Thoracic aorta (tissue), 2 donors: ENCODE measurements around the gene CTNNA3. TPM values are rescaled to one million over a fixed set of nuclear protein-coding genes. Genes with fewer than 3 reads are reported as not detected.

Source experiments
- ATAC-seq: fragments of 150-250 bp; one replicate; pipeline ENCODE4 v1.8.0; 2017; ENCODE audit warnings: low read depth; ENCODE audit not compliant: insufficient number of reproducible peaks, low FRiP score
- DNase-seq: peaks from one replicate; pipeline ENCODE4 v3.0.0-alpha.2; 2020; ENCODE audit warnings: low spot score
- H3K27ac ChIP-seq, 2 donors: fragments of 200-600 bp; sonication (generic); 1 replicate in 1 of 2; 2 replicates in 1 of 2; pipeline ENCODE4 v1.5.1; 2016; ENCODE audit warnings: mild to moderate bottlenecking in 2 of 2, moderate library complexity in 2 of 2
- H3K27me3 ChIP-seq: fragments of 200-600 bp; sonication (generic); replicated peaks from 2 replicates; pipeline ENCODE4 v1.6.0; 2016; ENCODE audit warnings: mild to moderate bottlenecking; ENCODE audit not compliant: insufficient read depth
- H3K36me3 ChIP-seq: fragments of 200-600 bp; sonication (generic); one replicate; pipeline ENCODE4 v1.5.1; 2016
- H3K4me1 ChIP-seq, 2 donors: fragments of 200-600 bp; sonication (generic); 1 replicate in 1 of 2; 2 replicates in 1 of 2; pipeline versions ENCODE4 v1.5.1 to v1.6.0; 2016; ENCODE audit warnings: low read depth in 2 of 2, mild to moderate bottlenecking in 1 of 2; ENCODE audit not compliant: control insufficient read depth in 1 of 2
- H3K4me3 ChIP-seq: fragments of 200-600 bp; sonication (generic); 2 replicates; pipeline ENCODE4 v1.5.1; 2016; ENCODE audit warnings: mild to moderate bottlenecking
- H3K9me3 ChIP-seq: fragments of 200-600 bp; sonication (generic); 2 replicates; pipeline ENCODE4 v1.5.1; 2016
- CTCF ChIP-seq: fragments of 200-600 bp; sonication (generic); IDR thresholded peaks from one replicate; pipeline ENCODE4 v1.5.1; 2019; ENCODE audit warnings: antibody characterized with exemption
- total RNA-seq, 2 donors: library from RNA; depleted of rRNA; stranded (reverse); fragments of >200 nt; gene quantifications; one replicate each; pipeline versions ENCODE4 v1.1.0 to v1.2.3, GENCODE V29; 2016

The CTNNA3 gene
- total RNA-seq, 2 donors from 2014 or later, result 0.95 to 1.2 TPM

GRCh38 chr10:67004690-67005089 lies 691.3 kb downstream of the CTNNA3 start:
- H3K27ac ChIP-seq, result no peak overlapping the region
- H3K27me3 ChIP-seq, result no peaks in the 10 kb centered on the region
- TF ChIP-seq CTCF, result no peak
- H3K4me1 ChIP-seq, result no peaks in the 10 kb centered on the region
- DNase-seq (no peak), ATAC-seq (no peak)
- no peak overlapping the region for H3K4me3 ChIP-seq
- H3K36me3 ChIP-seq, result no peaks in the 10 kb centered on the region
- no peaks in the 10 kb centered on the region for H3K9me3 ChIP-seq

GRCh38 chr10:66999762-67000545 lies 696.0 kb downstream of the CTNNA3 start:
- Histone ChIP-seq H3K4me1 (no peaks in the 10 kb centered on the region), H3K27me3 (no peaks in the 10 kb centered on the region), H3K4me3 (no peak overlapping the region), H3K9me3 (no peaks in the 10 kb centered on the region), H3K27ac (no peak overlapping the region), H3K36me3 (no peaks in the 10 kb centered on the region)
- ATAC-seq (no peak), DNase-seq (no peak)
- TF ChIP-seq CTCF, result no peak

- H3K4me3 ChIP-seq, result no peak overlapping the region
- no peak for DNase-seq
- no peaks in the 10 kb centered on the region for H3K36me3 ChIP-seq
- no peak for ATAC-seq
- H3K9me3 ChIP-seq, result no peaks in the 10 kb centered on the region
- no peaks in the 10 kb centered on the region for H3K27me3 ChIP-seq
- H3K4me1 ChIP-seq, result no peaks in the 10 kb centered on the region
- no peak for TF ChIP-seq CTCF
- no peak overlapping the region for H3K27ac ChIP-seq
These were observed 699.0 kb downstream of the CTNNA3 start for GRCh38 chr10:66996996-66997395.

GRCh38 chr10:66990143-66990830 lies 705.7 kb downstream of the CTNNA3 start:
- ATAC-seq, result no peak

More at GRCh38 chr10:66990143-66990830, 705.7 kb downstream of the CTNNA3 start:
- no peak for TF ChIP-seq CTCF
- no peak overlapping the region for H3K27ac ChIP-seq
- H3K4me1 ChIP-seq, result no peaks in the 10 kb centered on the region
- H3K27me3 ChIP-seq, result no peaks in the 10 kb centered on the region
- H3K36me3 ChIP-seq, result no peaks in the 10 kb centered on the region
- DNase-seq, result no peak
- no peak overlapping the region for H3K4me3 ChIP-seq
- no peaks in the 10 kb centered on the region for H3K9me3 ChIP-seq
